DMS153 treated with DMSO at 0.1 percent for 48 hours (cell line): ENCODE results near the gene PPP1R37.

Source experiments
- DNase-seq: peaks from one replicate; lab custom pipeline; 2025; ENCODE audit not compliant: unreplicated experiment; lab: John Stamatoyannopoulos, UW

The PPP1R37 gene

DNA sequence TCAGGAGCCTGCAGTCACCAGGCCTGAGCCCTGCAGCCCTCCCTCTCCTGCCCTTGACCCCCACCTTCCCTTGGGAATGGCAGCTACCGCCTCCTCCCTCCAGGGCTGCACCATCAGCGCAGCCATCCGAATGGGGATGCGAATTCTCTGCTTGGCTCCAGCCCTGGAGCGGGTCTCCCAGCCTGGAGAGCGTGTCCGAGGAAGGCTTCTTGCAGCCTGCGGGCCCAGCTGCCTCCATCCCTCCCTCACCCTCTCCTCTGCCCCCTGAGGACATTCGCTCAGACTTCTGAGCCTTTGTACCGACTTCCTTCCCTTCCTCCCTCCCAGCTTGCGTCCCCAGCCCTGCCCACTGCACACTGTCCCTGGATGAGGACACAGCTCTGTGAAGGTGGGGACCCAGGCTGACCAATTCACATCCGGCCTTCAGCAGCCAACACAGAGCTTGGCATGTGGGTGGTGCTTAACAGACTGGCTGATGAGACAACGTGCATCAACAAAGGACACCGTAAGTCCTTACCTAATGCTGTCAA lies 73.8 kb downstream of the PPP1R37 start:
- DNase-seq, result peak; percentile 58

DNA sequence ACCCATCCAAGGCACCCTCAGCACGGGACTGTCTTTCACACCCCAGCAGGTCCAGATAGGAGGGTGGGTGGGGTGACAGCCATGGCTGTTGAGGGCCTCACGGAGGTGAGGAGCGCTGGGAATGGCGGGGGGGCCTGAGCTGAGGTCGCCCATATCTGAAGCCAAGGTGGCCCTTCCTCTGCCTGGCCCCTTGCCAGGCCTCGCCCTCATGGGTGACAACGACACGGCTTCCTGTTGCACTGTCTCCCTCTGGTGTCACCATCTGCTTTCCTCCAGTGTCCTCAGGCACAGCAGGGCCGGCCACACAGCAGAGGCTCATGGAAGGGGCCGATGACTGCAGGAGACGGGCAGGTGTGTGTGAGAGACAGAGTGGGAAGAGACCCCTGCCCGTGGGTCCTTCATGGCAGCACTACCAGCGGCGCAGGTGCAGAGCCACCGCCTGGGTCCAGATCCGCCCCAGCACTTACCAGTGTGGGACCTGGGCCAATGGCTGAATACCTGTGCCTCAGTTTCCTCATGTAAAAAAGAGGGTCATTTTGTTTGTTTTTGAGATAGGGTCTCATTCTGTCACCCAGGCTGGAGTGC lies 75.9 kb downstream of the PPP1R37 start:
- DNase-seq, result peak; percentile 70

DNA sequence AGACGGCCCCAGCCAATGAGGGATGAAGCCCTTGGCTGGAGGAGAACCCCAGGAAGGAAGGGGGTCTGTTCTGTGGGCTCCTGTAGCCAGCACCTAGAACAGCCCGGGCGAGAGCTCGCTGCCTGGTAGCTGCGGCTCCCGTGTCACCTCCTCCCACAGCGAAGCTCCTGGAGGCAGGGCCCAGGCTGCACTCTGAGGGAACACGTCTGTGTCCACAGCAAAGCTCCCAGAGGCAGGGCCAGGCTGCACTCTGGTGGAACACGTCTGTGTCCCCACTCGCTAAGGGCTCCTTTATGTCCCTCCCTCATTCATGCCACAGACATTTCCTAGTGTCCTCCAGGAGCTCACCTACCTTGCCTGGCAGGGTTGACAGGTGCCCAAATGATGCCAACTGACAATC lies 76.6 kb downstream of the PPP1R37 start:
- no peak for DNase-seq

DNA sequence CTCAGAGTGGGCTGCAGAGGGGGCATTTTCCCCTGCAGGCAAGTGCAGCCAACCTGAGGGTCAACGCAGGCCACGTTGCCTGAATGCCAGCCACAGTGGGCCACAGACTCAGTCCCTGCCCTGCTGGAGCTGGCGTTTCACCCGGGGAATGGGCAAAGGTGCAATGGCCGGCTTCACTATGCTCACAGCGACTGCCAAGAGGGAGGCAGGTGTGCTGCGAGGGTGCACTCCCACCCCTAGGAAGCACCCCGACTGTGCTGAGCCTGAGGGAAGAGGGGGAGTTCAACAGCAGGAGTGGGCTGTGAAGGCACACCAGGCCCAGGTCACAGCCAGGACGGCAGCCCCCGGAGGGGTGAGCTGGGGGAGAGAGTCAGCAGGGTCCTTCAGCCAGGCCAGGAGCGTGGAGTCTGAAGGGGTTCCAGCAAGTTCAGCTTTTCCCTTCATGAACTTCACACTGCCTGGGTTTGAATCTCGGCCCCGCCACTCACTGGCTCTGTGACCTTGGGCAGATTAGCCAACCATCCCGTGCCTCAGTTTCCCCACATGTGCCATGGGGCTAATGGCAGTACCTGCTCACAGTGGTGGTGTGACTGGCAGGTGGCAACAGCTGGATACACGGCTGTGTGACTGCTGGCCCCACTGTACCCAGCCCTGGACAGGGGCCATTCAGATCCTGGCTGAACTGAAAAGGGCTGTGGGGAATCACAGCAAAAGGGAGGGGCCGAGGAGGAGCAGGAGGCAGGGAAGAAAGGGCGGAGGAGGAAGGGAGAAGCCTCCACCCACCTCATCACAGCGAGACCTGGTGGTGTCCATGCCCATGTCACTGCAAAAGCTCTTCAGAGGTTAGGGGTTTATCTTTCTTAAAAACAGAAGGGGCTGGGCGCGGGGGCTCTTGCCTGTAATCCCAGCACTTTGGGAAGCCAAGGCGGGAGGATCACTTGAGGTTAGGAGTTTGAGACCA lies 77.4 kb downstream of the PPP1R37 start:
- no peak for DNase-seq

DNA sequence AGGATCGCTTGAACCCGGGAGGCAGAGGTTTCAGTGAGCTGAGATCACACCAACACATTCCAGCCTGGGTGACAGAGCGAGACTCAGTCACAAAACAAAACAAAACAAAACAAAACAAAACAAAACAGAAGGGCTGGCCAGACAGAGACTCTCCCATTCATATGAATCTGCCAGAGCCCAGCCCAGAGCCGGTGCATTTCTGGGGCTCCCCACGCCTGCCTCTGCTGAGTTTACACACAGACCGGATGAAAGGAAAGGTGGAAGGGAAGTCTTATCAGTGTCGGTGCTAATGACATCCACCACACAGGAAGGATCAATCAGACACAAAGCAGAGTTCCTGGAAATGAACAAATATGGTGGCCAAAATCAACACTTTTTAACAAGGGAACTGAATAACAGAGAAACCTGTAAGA lies 78.2 kb downstream of the PPP1R37 start:
- DNase-seq, result no peak

DNA sequence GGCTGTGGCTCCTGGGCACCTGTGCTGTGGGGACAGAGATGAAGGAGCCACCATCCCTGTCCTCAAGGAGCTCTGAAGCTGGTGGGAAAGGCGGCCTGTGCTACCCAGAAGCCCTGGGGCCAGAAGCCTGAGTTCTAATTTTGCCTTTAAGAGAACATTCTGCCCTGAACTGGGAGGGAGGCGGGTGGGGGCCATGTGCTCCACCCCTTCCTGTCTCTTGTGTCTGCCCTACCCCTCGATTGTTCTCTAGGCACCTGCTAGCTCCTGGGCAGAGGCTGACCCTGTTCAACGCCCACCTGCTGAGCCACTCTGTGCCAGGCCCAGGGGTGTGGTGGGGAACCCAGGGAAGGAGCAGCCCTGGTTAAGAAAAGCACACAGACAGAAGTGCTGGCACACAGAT lies 79.2 kb downstream of the PPP1R37 start:
- DNase-seq, result no peak

DNA sequence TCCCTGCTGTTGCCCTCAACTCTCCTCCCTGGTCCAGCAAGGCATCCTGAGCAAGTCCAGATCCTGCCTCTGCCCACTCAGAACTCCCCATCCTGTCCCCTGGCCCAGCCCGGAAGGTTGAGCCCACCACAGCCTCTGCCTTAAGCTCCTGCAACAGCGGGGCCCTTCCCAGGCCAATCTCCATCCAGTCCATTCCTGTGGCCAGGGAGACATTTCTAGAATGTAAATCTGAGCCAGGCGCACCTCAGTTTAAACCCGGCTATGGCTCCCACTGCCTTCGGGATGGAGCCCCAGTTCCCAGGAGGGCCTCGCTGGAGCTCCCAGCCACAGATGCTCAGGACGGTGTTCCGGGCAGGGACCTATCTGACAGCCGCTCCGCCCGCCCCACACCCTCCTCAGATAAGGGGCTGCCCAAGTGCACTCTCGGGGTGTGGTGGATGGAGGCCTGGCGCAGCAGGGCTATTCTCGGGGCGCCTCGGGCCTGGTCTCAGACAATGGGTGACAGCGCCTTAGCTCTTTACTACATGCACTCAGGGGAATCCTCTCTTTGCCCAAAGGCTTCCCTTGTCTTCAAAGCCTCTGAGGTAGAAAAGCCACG lies 79.7 kb downstream of the PPP1R37 start:
- no peak for DNase-seq

DNA sequence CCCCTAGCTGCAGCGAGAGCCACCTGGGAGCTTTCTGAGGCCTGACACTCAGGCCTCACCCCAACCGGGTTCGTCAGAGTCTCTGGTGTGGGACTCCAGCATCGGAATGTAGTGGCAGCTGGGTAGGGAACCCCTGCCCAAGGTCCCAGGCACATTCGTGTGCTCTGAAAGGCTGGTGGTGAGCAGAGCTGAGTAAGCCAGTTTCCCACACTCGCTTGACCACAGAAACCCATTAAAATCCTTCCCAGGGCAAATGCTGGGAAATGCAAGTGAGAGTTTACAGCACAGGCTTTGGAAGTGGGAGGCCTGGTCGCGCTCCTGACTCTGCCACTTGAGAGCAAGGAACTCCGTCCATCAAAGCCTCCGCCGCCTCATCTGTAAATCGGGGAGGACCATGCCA lies 80.8 kb downstream of the PPP1R37 start:
- DNase-seq, result no peak

DNA sequence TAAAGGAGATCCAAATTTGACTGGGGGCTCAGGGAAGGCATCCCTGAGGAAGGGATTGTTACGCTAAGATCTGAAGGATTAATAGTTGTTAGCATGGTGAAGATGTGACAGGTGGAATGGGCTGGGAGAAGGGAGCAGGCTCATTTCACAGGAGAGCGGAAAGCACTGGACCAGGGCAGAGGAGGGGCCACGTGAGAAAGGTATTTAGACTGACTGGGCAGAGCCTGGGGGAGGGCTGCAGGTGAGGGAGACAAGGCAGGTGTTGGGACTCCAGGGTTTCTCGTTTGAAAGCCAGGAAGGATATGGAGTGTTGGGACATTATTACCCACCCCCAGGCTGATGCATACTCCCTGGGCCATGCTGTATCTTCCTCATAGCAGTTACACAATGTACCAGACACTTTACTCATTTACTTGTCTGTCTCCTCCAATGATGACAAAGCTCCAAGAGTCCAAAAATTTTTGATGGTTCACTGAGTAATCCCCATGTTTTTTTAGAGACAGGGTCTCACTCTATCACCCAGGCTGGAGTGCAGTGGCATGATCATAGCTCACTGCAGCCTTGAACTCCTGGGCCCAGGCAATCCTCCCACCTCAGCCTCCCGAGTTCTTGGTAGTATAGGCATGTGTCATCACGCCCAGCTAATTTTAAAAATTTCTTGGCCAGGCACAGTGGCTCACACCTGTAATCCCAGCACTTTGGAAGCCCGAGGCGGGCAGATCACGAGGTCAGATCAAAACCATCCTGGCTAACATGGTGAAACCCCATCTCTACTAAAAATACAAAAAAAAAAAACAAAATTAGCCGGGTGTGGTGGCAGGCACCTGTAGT lies 82.8 kb downstream of the PPP1R37 start:
- no peak for DNase-seq

DNA sequence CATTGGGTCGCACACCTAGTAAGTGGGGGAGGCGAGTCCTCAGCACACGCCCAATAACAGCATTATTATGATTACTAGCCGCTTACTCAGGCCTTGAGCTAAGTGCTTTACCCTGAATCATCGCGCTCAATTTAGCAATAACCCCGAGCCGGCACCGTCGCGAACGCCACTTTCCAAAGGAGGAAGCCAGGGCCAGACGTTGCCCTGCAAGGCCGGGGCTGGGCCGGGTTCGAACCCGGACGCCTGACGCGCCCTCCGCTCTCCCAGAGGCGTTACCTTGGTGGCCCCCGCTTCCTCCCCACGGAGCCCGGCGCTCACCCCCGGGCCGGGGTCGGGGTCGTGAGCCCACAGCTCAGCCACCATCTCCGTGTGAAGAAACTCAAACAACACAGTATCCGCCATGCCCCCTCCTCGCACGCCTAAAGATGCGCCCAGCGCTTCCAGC lies 84.9 kb downstream of the PPP1R37 start, which contains the start of gene TRAPPC6A:
Gene TRAPPC6A, minus strand, starts transcription at position 421 of the 445 bp plus-strand sequence. Its CDS starts 19 bp downstream, at position 402.
- no peak for DNase-seq

DNA sequence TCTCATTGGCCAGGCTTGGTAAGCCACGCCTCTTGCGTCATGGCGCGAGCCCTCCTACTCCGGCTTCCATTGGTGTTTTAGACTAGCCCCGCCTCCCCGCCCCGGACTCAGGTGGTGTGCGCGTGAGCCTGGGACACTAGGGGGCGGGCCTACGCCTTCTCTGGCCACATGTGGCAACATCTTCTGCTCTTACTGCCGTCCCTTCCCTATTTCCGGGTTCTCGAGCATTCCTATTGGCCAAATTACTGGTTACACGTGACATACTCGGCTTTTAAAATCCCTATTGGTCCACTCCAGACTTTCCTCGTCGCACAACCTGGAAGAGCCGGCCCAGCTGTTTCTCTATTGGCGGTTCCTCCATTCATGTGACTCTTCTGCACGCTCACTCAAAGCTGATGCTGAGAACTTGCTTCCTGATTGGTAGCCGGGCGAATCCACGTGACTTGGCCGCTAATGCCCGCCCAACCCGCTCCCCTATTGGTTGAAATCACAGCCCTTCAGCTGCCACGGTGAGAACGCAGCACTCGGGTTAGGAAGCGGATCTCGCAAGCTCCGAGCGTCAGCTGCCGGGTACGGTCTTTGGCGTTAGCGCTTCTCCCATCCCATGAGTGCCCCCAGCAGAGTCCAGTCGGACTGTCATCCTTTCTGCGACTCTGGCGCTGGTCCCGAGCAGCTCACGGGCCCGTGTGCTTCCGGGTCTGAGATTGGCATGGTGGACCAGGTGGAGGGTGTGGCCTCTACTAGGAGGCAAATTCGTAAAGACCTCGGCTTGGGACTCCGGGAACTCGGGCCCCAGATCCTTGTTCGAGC lies 85.5 kb downstream of the PPP1R37 start, which contains the start of gene BLOC1S3:
Gene BLOC1S3, plus strand, starts transcription at position 523 of the 810 bp plus-strand sequence. CDS start 513 bp downstream, outside the sequence.
- DNase-seq, result peak; percentile 99

DNA sequence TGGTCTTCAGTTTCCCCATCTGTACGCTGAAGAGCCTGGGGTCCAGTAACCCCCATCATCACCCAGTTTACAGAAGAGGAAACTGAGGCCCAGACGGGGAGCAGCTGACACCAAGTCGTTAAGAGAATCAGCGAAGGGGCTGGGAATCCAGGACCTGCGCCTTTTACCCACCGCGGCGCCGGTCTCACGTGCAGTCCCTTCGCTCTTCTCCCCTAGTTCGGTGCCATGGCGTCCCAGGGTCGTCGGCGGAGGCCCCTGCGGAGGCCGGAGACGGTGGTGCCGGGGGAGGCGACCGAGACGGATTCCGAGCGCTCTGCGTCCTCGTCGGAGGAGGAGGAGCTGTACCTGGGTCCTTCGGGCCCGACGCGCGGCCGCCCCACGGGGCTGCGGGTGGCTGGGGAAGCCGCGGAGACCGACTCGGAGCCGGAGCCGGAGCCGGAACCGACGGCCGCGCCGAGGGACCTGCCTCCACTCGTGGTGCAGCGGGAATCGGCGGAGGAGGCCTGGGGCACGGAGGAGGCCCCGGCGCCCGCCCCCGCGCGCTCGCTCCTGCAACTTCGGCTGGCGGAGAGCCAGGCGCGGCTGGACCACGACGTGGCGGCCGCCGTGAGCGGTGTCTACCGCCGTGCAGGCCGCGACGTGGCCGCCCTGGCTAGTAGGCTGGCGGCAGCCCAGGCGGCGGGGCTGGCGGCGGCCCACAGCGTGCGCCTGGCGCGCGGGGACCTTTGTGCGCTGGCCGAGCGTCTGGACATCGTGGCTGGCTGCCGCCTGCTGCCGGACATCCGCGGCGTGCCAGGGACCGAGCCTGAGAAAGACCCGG lies 86.3 kb downstream of the PPP1R37 start:
- no peak for DNase-seq

DNA sequence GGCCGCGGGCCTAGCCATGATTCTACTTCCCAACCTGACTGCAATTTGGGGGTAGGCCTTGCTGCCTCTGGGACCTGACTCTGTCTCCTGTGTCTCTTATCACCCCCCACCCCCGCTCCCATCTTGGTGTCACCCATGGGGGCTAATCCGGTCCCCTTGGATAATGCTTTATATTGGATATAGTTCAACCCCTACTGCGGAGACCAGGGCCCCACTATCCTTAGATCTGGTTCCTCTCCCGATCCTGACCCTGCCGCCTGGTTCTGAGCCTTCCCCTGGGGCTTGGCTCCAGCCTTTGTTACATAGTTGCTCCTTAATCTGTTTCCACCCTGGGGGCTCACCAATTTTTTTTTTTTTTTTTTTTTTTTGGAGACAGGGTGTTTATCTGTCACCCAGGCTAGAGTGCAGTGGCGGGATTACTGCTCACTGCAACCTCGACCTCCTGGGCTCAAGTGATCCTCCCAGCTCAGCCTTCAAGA lies 87.0 kb downstream of the PPP1R37 start:
- no peak for DNase-seq

DNA sequence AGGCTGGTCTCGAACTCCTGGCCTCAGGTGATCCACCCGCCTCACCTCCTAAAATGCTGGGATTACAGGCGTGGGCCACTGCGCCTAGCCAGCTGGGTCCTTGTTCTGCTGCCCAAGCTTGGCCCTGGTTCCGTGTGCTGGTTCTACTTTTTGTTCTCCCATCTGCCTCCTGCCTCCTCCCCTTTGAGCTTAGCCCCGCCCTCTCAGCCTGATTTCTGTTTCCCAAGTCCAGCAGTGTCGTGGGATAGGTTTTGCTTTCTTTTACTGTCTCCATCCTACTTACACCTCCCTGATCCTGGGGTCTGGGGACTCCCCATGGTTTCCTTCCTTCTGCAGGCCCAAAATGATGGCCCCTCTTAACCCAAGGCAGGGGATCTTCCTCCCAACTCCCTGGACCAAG lies 88.0 kb downstream of the PPP1R37 start:
- no peak for DNase-seq

DNA sequence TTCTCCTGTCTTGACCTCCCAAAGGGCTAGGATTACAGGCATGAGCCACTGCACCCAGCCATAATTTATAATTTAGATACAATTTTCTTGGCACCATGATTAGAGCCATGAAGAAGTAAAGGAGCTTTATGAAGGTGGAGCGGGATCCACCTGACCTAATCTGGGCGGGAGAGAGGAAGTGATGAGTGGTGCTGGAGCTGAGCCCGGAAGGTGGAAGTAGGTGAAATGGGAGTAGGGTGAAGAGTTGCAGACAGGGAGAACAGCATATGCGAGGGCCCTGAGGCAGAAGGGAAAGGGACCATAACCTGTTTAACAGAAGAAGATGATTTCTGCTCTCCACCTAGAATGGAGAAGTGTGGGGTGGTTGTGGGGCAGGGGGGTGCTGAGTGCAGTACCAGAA lies 89.8 kb downstream of the PPP1R37 start:
- no peak for DNase-seq

DNA sequence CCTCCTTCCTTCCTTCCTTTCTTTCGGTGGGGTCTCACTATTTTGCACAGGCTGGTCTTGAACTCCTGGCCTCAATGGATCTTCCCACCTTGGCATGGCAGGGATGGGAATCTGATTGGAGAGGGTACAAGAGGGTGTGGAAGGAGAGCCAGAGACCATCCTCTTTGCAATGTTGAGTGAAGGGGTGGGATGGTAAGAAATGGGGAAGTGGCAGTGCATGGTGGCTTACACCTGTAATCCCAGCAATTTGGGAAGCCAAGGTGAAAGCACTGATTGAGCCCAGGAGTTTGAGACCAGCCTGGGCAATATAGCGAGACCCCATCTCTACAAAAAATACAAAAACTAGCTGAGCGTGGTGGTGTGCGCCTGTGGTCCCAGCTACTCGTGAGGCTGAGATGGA lies 91.1 kb downstream of the PPP1R37 start:
- no peak for DNase-seq

DNA sequence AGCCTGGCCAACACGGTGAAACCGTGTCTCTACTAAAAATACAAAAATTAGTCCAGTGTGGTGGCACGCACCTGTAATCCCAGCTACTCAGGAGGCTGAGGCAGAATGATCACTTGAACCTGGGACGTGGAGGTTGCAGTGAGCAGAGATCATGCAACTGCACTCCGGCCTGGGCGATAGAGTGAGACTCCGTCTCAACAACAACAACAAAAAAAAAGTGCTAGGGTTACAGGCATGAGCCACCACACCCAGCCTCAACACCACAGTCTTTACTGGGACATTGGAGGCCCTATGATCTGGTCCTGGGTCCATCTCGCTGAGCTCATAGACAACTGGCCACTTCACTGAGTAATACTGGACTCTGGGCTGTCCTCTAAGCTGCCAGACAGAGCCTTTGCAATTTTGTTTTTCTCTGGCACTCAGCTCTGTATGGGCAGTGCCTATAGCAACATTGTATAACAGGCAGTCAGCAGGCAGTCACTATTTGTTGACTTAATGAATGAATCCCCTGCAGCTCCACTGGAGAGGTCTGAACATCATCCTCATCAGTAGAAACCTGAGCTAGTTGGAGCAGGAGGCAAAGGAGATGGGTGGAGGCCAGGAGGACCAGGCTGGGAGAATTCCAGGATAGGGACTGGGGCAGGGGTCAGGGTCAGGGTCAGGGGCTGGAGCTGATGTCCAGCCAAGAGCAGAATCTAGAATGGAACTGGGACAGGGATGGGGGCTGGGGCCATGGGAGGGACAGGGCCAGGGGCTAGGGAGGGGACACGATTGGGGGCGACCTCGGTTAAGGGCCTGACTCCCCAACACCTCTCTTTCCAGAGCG lies 93.7 kb downstream of the PPP1R37 start:
- no peak for DNase-seq
